IMR-90 (cell line): ENCODE measurements around the gene ATOH8. TPM values are rescaled to one million over a fixed set of nuclear protein-coding genes. Genes with fewer than 3 reads are reported as not detected.

Experiments
- ATAC-seq: fragments of 200-7000 bp; cut with Tn5 transposase; 2 replicates; pipeline ENCODE4 v1.9.1; 2020; ENCODE audit warnings: low read depth, mild to moderate bottlenecking, moderate library complexity
- BruUV-seq: library from RNA; stranded (reverse); fragments of 400-500 nt; replicated peaks from 2 replicates; lab custom pipeline; 2021; lab: Mats Ljungman, UMichigan
- CTCF ChIA-PET: fragments of 300-600 bp; formaldehyde crosslinking; extraction: SDS; loops from one replicate; lab custom pipeline; 2021; ENCODE audit warnings: antibody characterized with exemption; lab: Yijun Ruan, JAX
- POLR2A ChIA-PET: fragments of 300-600 bp; sonication (Branson Sonifier 250); formaldehyde crosslinking; loops from one replicate; lab custom pipeline; 2022; ENCODE audit warnings: antibody characterized with exemption; ENCODE audit not compliant: unreplicated experiment; lab: Charles Lee
- DNase-seq: peaks from one replicate; pipeline ENCODE4 v3.0.0; 2013
- H2AFZ ChIP-seq: replicated peaks from 2 replicates; pipeline ENCODE3; 2013; ENCODE audit warnings: low read length, mild to moderate bottlenecking; ENCODE audit not compliant: poor library complexity
- H2AK5ac ChIP-seq: 2 replicates; pipeline ENCODE4 v1.6.1; 2013; ENCODE audit warnings: low read depth, low read length, inconsistent platforms
- H2AK9ac ChIP-seq: replicated peaks from 2 replicates; pipeline ENCODE3; 2013; ENCODE audit warnings: mild to moderate bottlenecking, low read depth, low read length, moderate library complexity; ENCODE audit not compliant: poor library complexity
- H2BK120ac ChIP-seq: 2 replicates; pipeline ENCODE4 v1.6.1; 2013; ENCODE audit warnings: low read depth, low read length, inconsistent platforms
- H2BK15ac ChIP-seq: 3 replicates; pipeline ENCODE4 v1.6.1; 2013; ENCODE audit warnings: low read depth, low read length, inconsistent platforms
- H2BK20ac ChIP-seq: 2 replicates; pipeline ENCODE4 v1.6.1; 2013; ENCODE audit warnings: low read depth, mild to moderate bottlenecking, inconsistent platforms, low read length, moderate library complexity
- H2BK5ac ChIP-seq: 2 replicates; pipeline ENCODE4 v1.6.1; 2013; ENCODE audit warnings: mild to moderate bottlenecking, low read depth, low read length, inconsistent platforms; ENCODE audit not compliant: poor library complexity, severe bottlenecking
- H3K14ac ChIP-seq: replicated peaks from 2 replicates; pipeline ENCODE4 v1.6.1; 2013; ENCODE audit warnings: low read depth, low read length, inconsistent platforms
- H3K18ac ChIP-seq: 2 replicates; pipeline ENCODE4 v1.6.1; 2013; ENCODE audit warnings: low read depth, low read length, control low read depth
- H3K23ac ChIP-seq: 2 replicates; pipeline ENCODE4 v1.6.1; 2013; ENCODE audit warnings: low read depth, low read length, inconsistent platforms
- H3K27ac ChIP-seq: 2 replicates; pipeline ENCODE4 v1.5.1; 2013; ENCODE audit warnings: mild to moderate bottlenecking, control low read depth, low read length; ENCODE audit not compliant: insufficient read depth
- H3K27me3 ChIP-seq: 2 replicates; pipeline ENCODE4 v1.6.1; 2013; ENCODE audit warnings: low read length; ENCODE audit not compliant: control insufficient read depth, insufficient read depth
- H3K36me3 ChIP-seq: 2 replicates; pipeline ENCODE4 v1.6.1; 2013; ENCODE audit warnings: low read length, mixed read lengths; ENCODE audit not compliant: control insufficient read depth, insufficient read depth
- H3K4ac ChIP-seq: 2 replicates; pipeline ENCODE4 v1.6.1; 2013; ENCODE audit warnings: low read depth, low read length, inconsistent platforms
- H3K4me1 ChIP-seq: 2 replicates; pipeline ENCODE4 v1.6.1; 2013; ENCODE audit warnings: low read length, mixed read lengths; ENCODE audit not compliant: control insufficient read depth, insufficient read depth
- H3K4me2 ChIP-seq: 2 replicates; pipeline ENCODE4 v1.6.1; 2013; ENCODE audit warnings: low read depth, mild to moderate bottlenecking, control low read depth, low read length, moderate library complexity
- H3K4me3 ChIP-seq: 2 replicates; pipeline ENCODE4 v1.5.1; 2013; ENCODE audit warnings: low read depth, mild to moderate bottlenecking, control low read depth, low read length, moderate library complexity; ENCODE audit not compliant: insufficient read depth
- H3K56ac ChIP-seq: 2 replicates; pipeline ENCODE4 v1.6.1; 2013; ENCODE audit warnings: low read length, inconsistent platforms; ENCODE audit not compliant: insufficient read depth; ENCODE audit errors: extremely low read depth
- H3K79me1 ChIP-seq, 2 experiments: 2 replicates each; pipeline ENCODE4 v1.6.1; 2013; ENCODE audit warnings: low read length in 2 of 2, inconsistent platforms in 1 of 2, low read depth in 1 of 2
- H3K9ac ChIP-seq: 2 replicates; pipeline ENCODE4 v1.6.1; 2013; ENCODE audit warnings: low read depth, low read length, control low read depth
- H3K9me1 ChIP-seq: 2 replicates; pipeline ENCODE4 v1.6.1; 2013; ENCODE audit warnings: low read length, inconsistent platforms; ENCODE audit not compliant: insufficient read depth
- H3K9me3 ChIP-seq: 2 replicates; pipeline ENCODE4 v1.6.1; 2013; ENCODE audit warnings: low read length; ENCODE audit not compliant: control insufficient read depth, insufficient read depth
- H4K20me1 ChIP-seq: 2 replicates; pipeline ENCODE4 v1.6.1; 2013; ENCODE audit warnings: low read length, inconsistent platforms; ENCODE audit not compliant: insufficient read depth
- H4K5ac ChIP-seq: 2 replicates; pipeline ENCODE4 v1.6.1; 2013; ENCODE audit warnings: mild to moderate bottlenecking, low read depth, low read length, control low read depth
- H4K8ac ChIP-seq, 2 experiments: 2 replicates each; pipeline ENCODE4 v1.6.1; 2013; ENCODE audit warnings: low read depth in 2 of 2, low read length in 2 of 2, control low read depth in 1 of 2, inconsistent platforms in 1 of 2
- H4K91ac ChIP-seq: 2 replicates; pipeline ENCODE4 v1.6.1; 2013; ENCODE audit warnings: low read depth, low read length, inconsistent platforms; ENCODE audit not compliant: insufficient read depth
- CEBPB ChIP-seq: IDR thresholded peaks from 2 replicates; pipeline ENCODE4 v1.6.1; 2012; ENCODE audit warnings: low read depth, low read length, improper control_type of control experiment
- WGBS, 2 experiments: methylation state at CpG; one replicate each; pipeline versions ENCODE4 v1.1.5 to v1.1.7; 2013; ENCODE audit warnings: missing lambda C conversion rate in 2 of 2; ENCODE audit not compliant: insufficient read length in 1 of 2; ENCODE audit errors: extremely low coverage in 2 of 2; 5-methylcytosine and 5-hydroxymethylcytosine counted together
- dilution Hi-C: fragments of 300-500 bp; cut with HindIII; formaldehyde crosslinking; loops from one replicate; pipeline ENCODE4 v1.14.3; 2018; ENCODE audit warnings: low sequenced_read_pairs; ENCODE audit not compliant: unreplicated experiment
- in situ Hi-C: fragments of 300-500 bp; cut with MboI; formaldehyde crosslinking; loops from 3 replicates; pipeline ENCODE4 v1.14.3; 2019; ENCODE audit warnings: low sequenced_read_pairs, inconsistent platforms, mixed read lengths
- intact Hi-C: fragments of 100-400 bp; cut with micrococcal nuclease; formaldehyde crosslinking; loops from 2 replicates; pipeline ENCODE4 v1.10.0; 2022
- polyA plus RNA-seq, 3 experiments: library from polyadenylated mRNA; depleted of rRNA; stranded (reverse); fragments of >200 nt; gene quantifications; 2 replicates each; pipeline ENCODE4 v1.2.3, GENCODE V29; 2012; ENCODE audit warnings: low replicate concordance in 1 of 3
- total RNA-seq: library from RNA; depleted of rRNA; stranded (reverse); fragments of >200 nt; gene quantifications from 2 replicates; pipeline ENCODE4 v1.2.3, GENCODE V29; 2012
- TF ChIP-seq, protein P1 (sequence below): fragments of 150-350 bp; IDR thresholded peaks from 2 replicates; pipeline ENCODE4 v1.6.1; 2017; ENCODE audit warnings: mild to moderate bottlenecking, antibody characterized with exemption, low read length, low read depth
- TF ChIP-seq, protein P2 (sequence below): conservative IDR thresholded peaks from 2 replicates; pipeline ENCODE4 v1.5.1; 2012; ENCODE audit warnings: mild to moderate bottlenecking, low read depth, low read length, improper control_type of control experiment

ATOH8 gene
- total and polyA plus RNA-seq, 2 of the 4 experiments (the other 2 are of a cell fraction): 7.9 to 9.0 TPM

DNA sequence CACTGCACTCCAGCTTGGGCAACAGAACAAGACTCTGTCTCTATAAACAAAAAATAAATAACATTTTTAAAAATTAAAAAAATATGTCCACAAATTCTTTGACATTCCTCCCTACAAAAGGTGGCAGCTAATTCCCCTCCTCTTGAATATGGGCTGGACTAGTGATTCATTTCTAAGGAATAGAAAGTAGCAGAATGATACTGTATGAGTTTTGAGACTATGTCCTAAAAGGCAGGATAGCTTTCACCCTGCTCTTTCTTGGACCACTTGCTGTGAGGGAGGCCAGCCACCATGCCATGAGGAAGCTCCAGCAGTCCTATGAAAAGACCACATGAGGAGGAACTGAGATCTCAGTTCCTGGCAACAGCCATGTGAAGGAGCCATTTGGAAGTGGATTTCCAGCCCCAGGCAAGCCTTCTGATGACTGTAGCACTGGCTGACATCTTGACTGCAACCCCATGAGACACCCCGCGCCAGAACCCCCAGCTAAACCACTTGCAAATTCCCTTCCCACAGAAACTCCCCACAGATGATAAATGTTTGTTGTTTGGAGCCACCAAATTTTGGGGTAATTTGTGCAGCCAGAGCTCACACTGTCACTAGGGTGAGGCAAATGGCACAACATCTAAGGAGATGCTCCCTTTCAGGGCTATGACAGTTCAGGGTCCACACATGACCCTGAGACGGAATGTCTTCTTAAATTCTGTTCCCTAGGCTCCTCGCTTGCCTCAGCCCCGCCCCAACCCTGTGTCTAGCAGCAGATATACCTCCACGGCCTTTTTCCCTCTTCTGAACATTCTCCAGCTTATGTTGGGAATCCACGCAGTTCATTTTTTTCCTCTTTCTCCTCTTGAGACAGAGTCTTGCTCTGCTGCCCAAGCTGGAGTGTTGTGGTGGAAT, 17.1 kb upstream of the ATOH8 start:
- no peak for DNase-seq
- Histone ChIP-seq H3K4me3 (no peak overlapping the region), H2BK15ac (peak overlapping the region; percentile 25; the same call in 1 of the 3 replicates), H3K4ac (peak overlapping the region; percentile 68), H3K14ac (peak overlapping the region; percentile 31; the same call in 1 of the 2 replicates), H3K9me3 (no peaks in the 10 kb centered on the region), H4K5ac (peak overlapping the region; percentile 30; the same call in 1 of the 2 replicates), H4K91ac (peak overlapping the region; percentile 69), H3K4me1 (peaks cover 17% of the 10 kb centered on the region), H4K8ac (peak overlapping the region in 1 of 2 experiments; percentile 36; a peak in 1 of 4 replicates), H3K27ac (no peak overlapping the region), H3K9ac (no peak overlapping the region), H2BK5ac (no peak overlapping the region), H3K36me3 (no peaks in the 10 kb centered on the region), H2AFZ (no peak overlapping the region), H3K79me1 (no peaks in the 10 kb centered on the region), H4K20me1 (peaks cover 4% of the 10 kb centered on the region; the same call in 1 of the 2 replicates), H2AK5ac (peak overlapping the region; percentile 61), H3K27me3 (no peaks in the 10 kb centered on the region), H3K23ac (no peak overlapping the region), H3K56ac (no peak overlapping the region), H3K4me2 (no peak overlapping the region), H2BK120ac (peak overlapping the region; percentile 60), H3K18ac (peak overlapping the region; percentile 44; the same call in 1 of the 2 replicates), H2AK9ac (no peak overlapping the region), H3K9me1 (peaks cover 11% of the 10 kb centered on the region), H2BK20ac (peak overlapping the region; percentile 51)
- dilution Hi-C loops: no loop called here
- no TSS peak for BruUV-seq
- intact Hi-C loops: no loop called here
- in situ Hi-C loops: loop anchor here (5.0 kb wide), 1 partner anchor 76 kb away; no protein-coding TSS in a partner anchor
- no CpG with 5 or more reads among the region's 7 CpGs for WGBS, 2 experiments
- ChIA-PET CTCF (interaction anchor here (1.1 to 1.3 kb wide), 2 partner anchors 13 to 77 kb away, joined by 3 to 4 read pairs; no protein-coding TSS in a partner anchor), POLR2A (interaction anchor here (0.6 kb wide), 1 partner anchor 45 kb away, joined by 3 read pairs; no protein-coding TSS in a partner anchor)
- TF ChIP-seq, protein P1, sequence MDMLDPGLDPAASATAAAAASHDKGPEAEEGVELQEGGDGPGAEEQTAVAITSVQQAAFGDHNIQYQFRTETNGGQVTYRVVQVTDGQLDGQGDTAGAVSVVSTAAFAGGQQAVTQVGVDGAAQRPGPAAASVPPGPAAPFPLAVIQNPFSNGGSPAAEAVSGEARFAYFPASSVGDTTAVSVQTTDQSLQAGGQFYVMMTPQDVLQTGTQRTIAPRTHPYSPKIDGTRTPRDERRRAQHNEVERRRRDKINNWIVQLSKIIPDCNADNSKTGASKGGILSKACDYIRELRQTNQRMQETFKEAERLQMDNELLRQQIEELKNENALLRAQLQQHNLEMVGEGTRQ: no peak
- TF ChIP-seq, protein P2, sequence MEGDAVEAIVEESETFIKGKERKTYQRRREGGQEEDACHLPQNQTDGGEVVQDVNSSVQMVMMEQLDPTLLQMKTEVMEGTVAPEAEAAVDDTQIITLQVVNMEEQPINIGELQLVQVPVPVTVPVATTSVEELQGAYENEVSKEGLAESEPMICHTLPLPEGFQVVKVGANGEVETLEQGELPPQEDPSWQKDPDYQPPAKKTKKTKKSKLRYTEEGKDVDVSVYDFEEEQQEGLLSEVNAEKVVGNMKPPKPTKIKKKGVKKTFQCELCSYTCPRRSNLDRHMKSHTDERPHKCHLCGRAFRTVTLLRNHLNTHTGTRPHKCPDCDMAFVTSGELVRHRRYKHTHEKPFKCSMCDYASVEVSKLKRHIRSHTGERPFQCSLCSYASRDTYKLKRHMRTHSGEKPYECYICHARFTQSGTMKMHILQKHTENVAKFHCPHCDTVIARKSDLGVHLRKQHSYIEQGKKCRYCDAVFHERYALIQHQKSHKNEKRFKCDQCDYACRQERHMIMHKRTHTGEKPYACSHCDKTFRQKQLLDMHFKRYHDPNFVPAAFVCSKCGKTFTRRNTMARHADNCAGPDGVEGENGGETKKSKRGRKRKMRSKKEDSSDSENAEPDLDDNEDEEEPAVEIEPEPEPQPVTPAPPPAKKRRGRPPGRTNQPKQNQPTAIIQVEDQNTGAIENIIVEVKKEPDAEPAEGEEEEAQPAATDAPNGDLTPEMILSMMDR: no peak
- no peak for TF ChIP-seq CEBPB
- ATAC-seq: no peak
